HG03045 (cell line): ENCODE results near the gene CNNM2.
A peak's percentile ranks its signal among the peaks of the same experiment; 100 is the strongest.
"Not testable (repeated sequence)": the region's sequence is repeated elsewhere in the genome, so short reads cannot be mapped to it uniquely, and the experiment has no call there.

Experiments
- ATAC-seq: cut with Tn5 transposase; IDR thresholded peaks from one replicate; pipeline ENCODE4 v1.9.1; 2021; ENCODE audit warnings: mild to moderate bottlenecking, moderate library complexity; ENCODE audit not compliant: unreplicated experiment

The CNNM2 gene

GRCh38 chr10:103021900-103022293 is 103.8 kb downstream of the CNNM2 start:
- ATAC-seq, result no peak

GRCh38 chr10:103025696-103026095 is 107.6 kb downstream of the CNNM2 start:
- ATAC-seq, result no peak

- no peak for ATAC-seq
Observed at GRCh38 chr10:103038570-103038969, 120.5 kb downstream of the CNNM2 start.

- no peak for ATAC-seq
Observed at GRCh38 chr10:103040418-103040817, 122.3 kb downstream of the CNNM2 start.

- ATAC-seq, result no peak
Observed at GRCh38 chr10:103041391-103041790, 123.3 kb downstream of the CNNM2 start.

- ATAC-seq, result no peak
Observed at GRCh38 chr10:103042129-103042528, 124.0 kb downstream of the CNNM2 start.

GRCh38 chr10:103042908-103043307 is 124.8 kb downstream of the CNNM2 start:
- ATAC-seq, result no peak

GRCh38 chr10:103044942-103045489 is 126.9 kb downstream of the CNNM2 start:
- no peak for ATAC-seq

- ATAC-seq, result no peak
Observed at GRCh38 chr10:103045961-103046360, 127.9 kb downstream of the CNNM2 start.

GRCh38 chr10:103047381-103047780 is 129.3 kb downstream of the CNNM2 start:
- ATAC-seq, result no peak

- no peak for ATAC-seq
Observed at GRCh38 chr10:103049237-103049636, 131.1 kb downstream of the CNNM2 start.

GRCh38 chr10:103053659-103054581 is 135.8 kb downstream of the CNNM2 start:
- peak; percentile 75 for ATAC-seq

GRCh38 chr10:103054621-103055020 is 136.5 kb downstream of the CNNM2 start:
- no peak for ATAC-seq

- ATAC-seq, result no peak
Observed at GRCh38 chr10:103055105-103055504, 137.0 kb downstream of the CNNM2 start.

- no peak for ATAC-seq
Observed at GRCh38 chr10:103058034-103058433, 139.9 kb downstream of the CNNM2 start.

GRCh38 chr10:103060575-103060974 is 142.5 kb downstream of the CNNM2 start:
- ATAC-seq, result no peak

- no peak for ATAC-seq
Observed at GRCh38 chr10:103062854-103063590, 144.9 kb downstream of the CNNM2 start.

GRCh38 chr10:103064956-103065355 is 146.9 kb downstream of the CNNM2 start:
- no peak for ATAC-seq

- no peak for ATAC-seq
Observed at GRCh38 chr10:103066141-103067098, 148.3 kb downstream of the CNNM2 start.

GRCh38 chr10:103067099-103067477 is 149.0 kb downstream of the CNNM2 start:
- ATAC-seq, result not testable (repeated sequence)

- no peak for ATAC-seq
Observed at GRCh38 chr10:103067484-103067883, 149.4 kb downstream of the CNNM2 start.
